HepG2 (cell line): Measurements from ENCODE around the gene AGAP1. TPM values are rescaled to one million over a fixed set of nuclear protein-coding genes. Genes with fewer than 3 reads are reported as not detected.

Source experiments
- ATAC-seq: fragments of 200-7000 bp; cut with Tn5 transposase; 3 replicates; pipeline ENCODE4 v1.9.1; 2020; ENCODE audit warnings: mild to moderate bottlenecking, moderate library complexity
- BruUV-seq: library from RNA; stranded (reverse); fragments of 400-500 nt; replicated peaks from 2 replicates; lab custom pipeline; 2021; lab: Mats Ljungman, UMichigan
- CTCF ChIA-PET: fragments of 300-600 bp; formaldehyde crosslinking; extraction: SDS; loops from one replicate; lab custom pipeline; 2021; ENCODE audit warnings: low total read pairs, inconsistent platforms, low intra/inter-chr PET ratio; lab: Yijun Ruan, JAX
- POLR2A ChIA-PET: fragments of 350-600 bp; sonication (Branson Sonifier 250); formaldehyde crosslinking; loops from one replicate; lab custom pipeline; 2020; ENCODE audit warnings: antibody characterized with exemption, inconsistent platforms; lab: Yijun Ruan, JAX
- DNase-seq: peaks from one replicate; pipeline ENCODE4 v3.0.0-alpha.2; 2015; ENCODE audit warnings: low spot score
- FAIRE-seq: peaks from 3 replicates; lab custom pipeline; 2011; peaks lifted over from hg19 to GRCh38; lab: Jason Lieb, UNC
- H2AFZ ChIP-seq: one replicate; pipeline ENCODE4 v1.6.1; 2011; ENCODE audit warnings: low read length, inconsistent platforms
- H3K27ac ChIP-seq: fragments of 300-600 bp; 3 replicates; pipeline ENCODE4 v1.8.0; 2011; ENCODE audit warnings: mixed run types, mild to moderate bottlenecking, mixed read lengths, low read length, inconsistent platforms; ENCODE audit not compliant: insufficient read depth; ENCODE audit errors: extremely low read length
- H3K27me3 ChIP-seq, 2 experiments: fragments of 200-600 bp in 1 of 2; 2 replicates in 1 of 2; 3 replicates in 1 of 2; pipeline versions ENCODE4 v1.6.0 to v1.8.0; 2011; ENCODE audit warnings: low read length in 2 of 2, mild to moderate bottlenecking in 2 of 2, moderate library complexity in 2 of 2, inconsistent platforms in 1 of 2; ENCODE audit not compliant: insufficient read depth in 2 of 2, control insufficient read depth in 1 of 2
- H3K36me3 ChIP-seq, 2 experiments: fragments of 200-600 bp in 1 of 2; replicated peaks in 1 of 2; 2 replicates in 1 of 2; 3 replicates in 1 of 2; pipeline versions ENCODE4 v1.5.1 to v1.8.0; 2011; ENCODE audit warnings: low read length in 2 of 2, inconsistent platforms in 1 of 2; ENCODE audit not compliant: insufficient read depth in 2 of 2, control insufficient read depth in 1 of 2
- H3K4me1 ChIP-seq: 2 replicates; pipeline ENCODE4 v1.5.1; 2012; ENCODE audit warnings: low read length, inconsistent platforms; ENCODE audit not compliant: insufficient read depth
- H3K4me2 ChIP-seq: 2 replicates; pipeline ENCODE4 v1.6.0; 2011; ENCODE audit warnings: low read depth, low read length, inconsistent platforms
- H3K4me3 ChIP-seq, 3 experiments: fragments of 200-600 bp in 1 of 3; sonication (generic), shearing (Covaris generic) in 1 of 3; replicated peaks in 1 of 3; 2 replicates each; pipeline ENCODE4 v1.5.1; 2011 to 2016; ENCODE audit warnings: low read length in 3 of 3, inconsistent platforms in 2 of 3, low read depth in 2 of 3, mild to moderate bottlenecking in 2 of 3, control low read depth in 1 of 3, mixed read lengths in 1 of 3; ENCODE audit not compliant: insufficient read depth in 1 of 3
- H3K79me2 ChIP-seq: one replicate; pipeline ENCODE4 v1.6.1; 2011; ENCODE audit warnings: low read length, inconsistent platforms; ENCODE audit not compliant: insufficient read depth
- H3K9ac ChIP-seq: 2 replicates; pipeline ENCODE4 v1.6.0; 2011; ENCODE audit warnings: mild to moderate bottlenecking, low read depth, low read length, inconsistent platforms; ENCODE audit not compliant: insufficient read depth
- H3K9me3 ChIP-seq: 2 replicates; pipeline ENCODE4 v1.5.1; 2012; ENCODE audit warnings: mild to moderate bottlenecking, low read length
- H4K20me1 ChIP-seq: 2 replicates; pipeline ENCODE4 v1.6.0; 2011; ENCODE audit warnings: inconsistent platforms, mild to moderate bottlenecking, low read length, moderate library complexity; ENCODE audit not compliant: insufficient read depth
- FOXO1 ChIP-seq: sonication (generic); formaldehyde crosslinking; IDR thresholded peaks from 2 replicates; pipeline ENCODE4 v1.4.0; 2020; ENCODE audit warnings: missing genetic modification reagents
- NR0B2 ChIP-seq: sonication (generic); formaldehyde crosslinking; IDR thresholded peaks from 2 replicates; pipeline ENCODE4 v1.4.0; 2020; ENCODE audit warnings: mild to moderate bottlenecking, missing genetic modification reagents
- SIX1 ChIP-seq: sonication (generic); formaldehyde crosslinking; IDR thresholded peaks from 2 replicates; pipeline ENCODE4 v1.4.0; 2020; ENCODE audit warnings: missing genetic modification reagents, borderline replicate concordance
- ZNF768 ChIP-seq: sonication (generic); formaldehyde crosslinking; IDR thresholded peaks from 2 replicates; pipeline ENCODE4 v1.4.0; 2020; ENCODE audit warnings: missing genetic modification reagents
- WGBS: methylation state at CpG from one replicate; pipeline ENCODE4 v1.1.6; 2017; ENCODE audit warnings: low lambda C conversion rate; 5-methylcytosine and 5-hydroxymethylcytosine counted together
- in situ Hi-C: cut with HindIII; loops from 2 replicates; pipeline ENCODE4 v1.10.0; 2017; ENCODE audit warnings: low pct_unique_long_range_greater_than_20kb; ENCODE audit not compliant: extremely low pct_ligation_motif_present
- intact Hi-C: fragments of 100-400 bp; cut with micrococcal nuclease; formaldehyde crosslinking; loops from one replicate; pipeline ENCODE4 v1.10.0; 2022; ENCODE audit not compliant: unreplicated experiment
- polyA plus RNA-seq, 8 experiments: library from polyadenylated mRNA; depleted of rRNA in 3 of 8; stranded (reverse) in 7 of 8; unstranded in 1 of 8; fragments of >200 nt; fragmentation: Illumina TruSeq in 4 of 8; extraction: Trizol in 4 of 8; gene quantifications; 2 replicates each; pipeline versions ENCODE4 v1.2.1 to v1.2.3, GENCODE V29; 2011 to 2016; ENCODE audit warnings: low read depth in 4 of 8, missing spikeins in 1 of 8, mixed read lengths in 1 of 8; ENCODE audit not compliant: insufficient read depth in 1 of 8
- total RNA-seq, 5 experiments: library from RNA; depleted of rRNA; stranded (reverse); fragments of >200 nt; fragmentation: Illumina TruSeq; extraction: Trizol; gene quantifications; 2 replicates each; pipeline ENCODE4 v1.2.3, GENCODE V29; 2016; ENCODE audit warnings: low read depth in 1 of 5
- TF ChIP-seq, protein P1 (sequence below): sonication (generic); formaldehyde crosslinking; IDR thresholded peaks from 2 replicates; pipeline ENCODE4 v1.9.0; 2021; ENCODE audit warnings: missing genetic modification reagents, mild to moderate bottlenecking, borderline replicate concordance

The AGAP1 gene
- total and polyA plus RNA-seq, 2 of the 13 experiments (the other 11 are each of a cell fraction or from before 2014, with no cell fraction given), result 21.2 to 32.7 TPM

DNA sequence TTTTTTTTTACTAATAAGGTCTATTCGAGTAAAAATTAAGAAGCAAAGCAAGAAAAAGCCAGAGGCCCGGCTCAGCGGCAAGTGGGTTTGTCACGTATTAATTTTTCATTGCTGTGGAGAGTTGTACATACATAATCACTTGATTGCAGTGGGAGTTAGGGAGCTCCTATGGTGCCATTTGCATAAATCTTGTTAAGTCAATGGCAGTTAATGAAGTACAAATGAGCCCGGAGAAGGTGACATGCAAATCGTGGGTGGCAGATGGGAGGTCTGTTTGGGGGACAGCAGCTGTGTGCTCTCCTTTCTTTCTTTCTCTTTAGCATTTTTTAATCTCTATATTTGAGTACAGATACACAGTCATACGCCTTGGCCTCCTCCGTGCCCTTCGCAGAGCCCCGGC lies 317.0 kb downstream of the AGAP1 start (continued):
- TF ChIP-seq, protein P1, sequence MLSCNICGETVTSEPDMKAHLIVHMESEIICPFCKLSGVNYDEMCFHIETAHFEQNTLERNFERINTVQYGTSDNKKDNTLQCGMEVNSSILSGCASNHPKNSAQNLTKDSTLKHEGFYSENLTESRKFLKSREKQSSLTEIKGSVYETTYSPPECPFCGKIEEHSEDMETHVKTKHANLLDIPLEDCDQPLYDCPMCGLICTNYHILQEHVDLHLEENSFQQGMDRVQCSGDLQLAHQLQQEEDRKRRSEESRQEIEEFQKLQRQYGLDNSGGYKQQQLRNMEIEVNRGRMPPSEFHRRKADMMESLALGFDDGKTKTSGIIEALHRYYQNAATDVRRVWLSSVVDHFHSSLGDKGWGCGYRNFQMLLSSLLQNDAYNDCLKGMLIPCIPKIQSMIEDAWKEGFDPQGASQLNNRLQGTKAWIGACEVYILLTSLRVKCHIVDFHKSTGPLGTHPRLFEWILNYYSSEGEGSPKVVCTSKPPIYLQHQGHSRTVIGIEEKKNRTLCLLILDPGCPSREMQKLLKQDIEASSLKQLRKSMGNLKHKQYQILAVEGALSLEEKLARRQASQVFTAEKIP, result no peak

- Histone ChIP-seq H3K9ac (no peak overlapping the region), H4K20me1 (no peaks in the 10 kb centered on the region; the same call in 1 of the 2 replicates), H2AFZ (no peak overlapping the region), H3K79me2 (no peaks in the 10 kb centered on the region), H3K9me3 (no peaks in the 10 kb centered on the region), H3K4me2 (no peak overlapping the region), H3K36me3 (peaks cover 32 to 77% of the 10 kb centered on the region in 2 experiments), H3K27me3 (no peaks in the 10 kb centered on the region), H3K4me1 (no peaks in the 10 kb centered on the region), H3K4me3 (no peak overlapping the region), H3K27ac (no peak overlapping the region)
- FAIRE-seq, result no peak
- TF ChIP-seq NR0B2 (no peak), FOXO1 (CRISPR knock-in tag) (no peak), SIX1 (no peak), ZNF768 (CRISPR knock-in tag) (peak; percentile 68; the same call in 1 of the 2 replicates)
- CTCF ChIA-PET, result no interaction called here
- DNase-seq, result no peak
- ATAC-seq, result no peak
- in situ Hi-C loops (no loop called here), intact Hi-C loops (no loop called here)
- WGBS, result 97% methylated on average over 20 of the region's 20 CpGs
- BruUV-seq, result no TSS peak
- POLR2A ChIA-PET, result no interaction called here
These were observed 317.8 kb downstream of the AGAP1 start for GRCh38 chr2:235811446-235812184.
